Lower lobe of right lung (tissue), 2 donors: ENCODE results near the gene ZNF70. TPM values are rescaled to one million over a fixed set of nuclear protein-coding genes. Genes with fewer than 3 reads are reported as not detected.
A peak's percentile ranks its signal among the peaks of the same experiment; 100 is the strongest.

ENCODE experiments used
- ATAC-seq, 2 donors: fragments of 200-7000 bp; cut with Tn5 transposase; one replicate each; pipeline ENCODE4 v1.9.1; 2020 to 2022; ENCODE audit warnings: mild to moderate bottlenecking in 2 of 2, moderate library complexity in 2 of 2
- DNase-seq: peaks from one replicate; pipeline ENCODE4 v3.0.0-alpha.2; 2020
- H3K27ac ChIP-seq: fragments of 200-600 bp; one replicate; pipeline ENCODE4 v1.8.0; 2022
- H3K27me3 ChIP-seq: fragments of 200-600 bp; one replicate; pipeline ENCODE4 v1.8.0; 2022; ENCODE audit warnings: low read depth
- H3K36me3 ChIP-seq: fragments of 200-600 bp; one replicate; pipeline ENCODE4 v1.8.0; 2022; ENCODE audit warnings: mild to moderate bottlenecking
- H3K4me1 ChIP-seq: fragments of 200-600 bp; one replicate; pipeline ENCODE4 v1.8.0; 2022
- H3K4me3 ChIP-seq: fragments of 200-600 bp; one replicate; pipeline ENCODE4 v1.8.0; 2022; ENCODE audit warnings: mild to moderate bottlenecking
- H3K9me3 ChIP-seq: fragments of 200-600 bp; one replicate; pipeline ENCODE4 v1.8.0; 2022
- CTCF ChIP-seq: fragments of 200-600 bp; IDR thresholded peaks from one replicate; pipeline ENCODE4 v1.8.0; 2022; ENCODE audit warnings: antibody characterized with exemption, mild to moderate bottlenecking
- intact Hi-C: fragments of 100-400 bp; cut with DNase I; formaldehyde crosslinking; loops from one replicate; pipeline ENCODE4 v1.11.0; 2022
- total RNA-seq: library from RNA; stranded (reverse); fragmentation: NEBNext Ultra II Directional; extraction: Animal tissue kit (Norgen Biotek cat#: 25700); gene quantifications from one replicate; pipeline ENCODE4 v1.2.1, GENCODE V29; 2021
- donor health status: DM: no; HTN: yes; CAD: no; lungs with severe emphysema.

ZNF70 gene
- total RNA-seq, 1 donor from 2014 or later = 5.7 TPM

DNA sequence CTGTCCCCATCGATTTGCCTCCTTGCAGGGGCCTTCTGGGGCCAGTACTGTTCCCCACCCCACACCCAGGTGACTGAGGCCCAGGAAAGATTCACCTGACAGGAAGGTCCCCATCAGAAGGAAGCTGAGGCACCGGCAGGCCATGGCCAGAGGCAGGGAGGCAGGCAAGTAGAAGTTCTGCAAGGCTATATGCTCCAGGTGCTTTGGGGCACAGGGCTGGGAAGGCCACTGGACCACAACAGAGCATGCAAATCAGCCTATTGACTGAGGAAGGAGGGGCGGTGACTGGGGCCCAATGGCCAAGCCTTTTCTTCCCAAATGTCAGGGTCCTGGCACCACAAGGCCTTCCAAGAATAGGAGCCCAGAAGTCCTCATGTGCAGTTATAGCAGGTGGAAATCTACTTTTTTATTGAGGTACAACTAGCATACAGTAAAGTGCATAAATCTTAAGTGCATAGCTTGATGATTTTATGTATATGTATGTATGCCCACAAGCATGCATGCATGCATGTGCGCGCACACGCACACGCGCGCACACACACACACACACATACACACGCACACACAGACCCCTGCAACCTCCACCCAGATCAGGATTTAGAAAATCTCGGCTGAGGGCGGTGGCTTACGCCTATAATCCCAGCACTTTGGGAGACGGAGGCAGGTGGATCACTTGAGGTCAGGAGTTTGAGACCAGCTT is 3.5 kb upstream of the ZNF70 start, which contains the start of gene VPREB3:
VPREB3 (minus strand) TSS at position 206 of the 700 bp plus-strand sequence; CDS start at position 144, 62 bp downstream.
- Histone ChIP-seq H3K4me1 (peaks cover 14% of the 10 kb centered on the region), H3K9me3 (no peaks in the 10 kb centered on the region), H3K4me3 (no peak within 1 kb of the TSS), H3K36me3 (no peaks in the 10 kb centered on the region), H3K27ac (no peak within 1 kb of the TSS), H3K27me3 (no peaks in the 10 kb centered on the region)
- TF ChIP-seq CTCF = no peak
- ATAC-seq = no peak
- no peak for DNase-seq
- intact Hi-C loops = no loop called here

DNA sequence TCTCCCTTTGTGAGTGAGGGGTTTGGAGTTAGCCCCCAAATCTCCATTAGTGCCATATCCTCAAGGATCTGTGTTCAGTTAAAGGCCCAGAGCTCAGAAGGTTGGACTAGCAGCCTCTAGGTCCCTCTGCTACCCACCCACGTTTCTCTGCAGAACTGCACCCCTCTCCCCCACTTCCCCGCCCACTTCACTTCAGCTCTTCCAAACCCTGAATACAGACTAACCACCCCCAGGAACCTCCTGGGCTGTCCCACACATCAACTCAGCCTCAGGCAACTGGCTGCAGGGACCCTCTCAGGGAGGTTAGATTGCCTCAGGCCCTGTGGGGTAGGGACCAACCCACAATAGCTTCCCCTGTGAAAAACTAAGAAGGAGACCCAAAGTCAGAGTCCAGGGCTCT is 2.5 kb upstream of the ZNF70 start:
- H3K4me1 ChIP-seq = peaks cover 14% of the 10 kb centered on the region
- H3K36me3 ChIP-seq = no peaks in the 10 kb centered on the region
- H3K27ac ChIP-seq = no peak overlapping the region
- H3K27me3 ChIP-seq = no peaks in the 10 kb centered on the region
- no peak overlapping the region for H3K4me3 ChIP-seq
- DNase-seq (no peak), ATAC-seq (no peak)
- intact Hi-C loops = no loop called here
- no peak for TF ChIP-seq CTCF
- no peaks in the 10 kb centered on the region for H3K9me3 ChIP-seq

- intact Hi-C loops = no loop called here
- no peak overlapping the region for H3K4me3 ChIP-seq
- H3K27me3 ChIP-seq = no peaks in the 10 kb centered on the region
- no peak overlapping the region for H3K27ac ChIP-seq
- ATAC-seq (no peak), DNase-seq (no peak)
- no peaks in the 10 kb centered on the region for H3K36me3 ChIP-seq
- no peak for TF ChIP-seq CTCF
- H3K9me3 ChIP-seq = no peaks in the 10 kb centered on the region
- H3K4me1 ChIP-seq = peaks cover 14% of the 10 kb centered on the region
These were observed 1.8 kb upstream of the ZNF70 start for GRCh38 chr22:23752750-23753149.

DNA sequence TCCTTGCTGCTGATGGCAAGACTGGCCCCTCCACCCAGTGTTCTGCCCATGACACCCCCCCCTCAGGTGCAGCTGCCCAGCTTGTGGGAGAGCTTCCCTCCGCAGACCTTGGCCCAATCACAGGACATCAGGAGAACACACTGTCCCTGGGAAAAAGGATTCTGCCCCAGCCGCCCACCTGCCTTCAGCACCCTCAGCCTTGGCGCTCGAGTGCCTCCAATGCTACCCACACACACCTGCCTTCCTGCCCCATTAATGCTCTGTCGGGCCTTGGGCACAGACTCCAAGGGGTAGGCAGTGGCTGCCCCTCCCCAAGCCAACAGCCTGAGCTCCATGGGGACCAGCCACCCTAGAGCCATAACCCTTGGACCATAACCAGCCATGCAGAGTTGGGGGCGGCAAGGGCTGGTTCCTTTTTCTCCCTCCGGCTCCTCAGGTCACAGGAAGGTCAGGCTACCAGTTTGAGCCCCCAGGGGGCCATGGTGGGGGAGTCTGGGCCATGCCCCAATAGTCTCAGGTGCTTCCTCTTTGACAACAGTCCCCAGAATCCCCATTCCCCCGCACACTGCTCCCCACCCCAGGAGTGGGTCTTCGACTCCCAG is 1.3 kb upstream of the ZNF70 start:
- Histone ChIP-seq H3K27ac (no peak overlapping the region), H3K9me3 (no peaks in the 10 kb centered on the region), H3K4me1 (peaks cover 14% of the 10 kb centered on the region), H3K36me3 (no peaks in the 10 kb centered on the region), H3K4me3 (no peak overlapping the region), H3K27me3 (no peaks in the 10 kb centered on the region)
- intact Hi-C loops = no loop called here
- DNase-seq = no peak
- TF ChIP-seq CTCF = no peak
- ATAC-seq = no peak

DNA sequence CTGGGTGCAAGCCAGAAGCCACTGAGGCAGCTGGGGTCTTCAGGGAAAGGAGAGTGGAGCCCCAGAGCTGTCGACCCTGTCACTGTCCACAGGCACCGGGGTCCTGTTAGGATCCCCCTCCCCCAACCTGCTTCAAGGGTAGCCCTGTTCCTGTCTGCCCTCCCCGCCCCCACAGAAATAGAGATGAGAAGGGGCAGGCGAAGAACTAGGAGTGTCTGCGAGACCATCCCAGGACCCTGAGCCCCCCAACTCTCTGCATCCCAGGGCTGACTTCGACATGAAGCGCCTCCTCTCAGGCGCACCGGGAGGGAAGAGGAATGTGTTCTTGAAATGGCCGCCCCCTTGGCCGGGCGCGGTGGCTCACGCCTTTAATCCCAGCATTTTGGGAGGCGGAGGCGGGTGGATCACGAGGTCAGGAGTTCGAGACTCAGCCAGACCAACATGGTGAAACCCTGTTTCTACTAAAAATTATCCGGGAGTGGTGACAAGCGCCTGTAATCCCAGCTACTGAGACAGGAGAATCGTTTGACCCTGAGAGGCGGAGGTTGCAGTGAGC is 607 bp upstream of the ZNF70 start:
- Histone ChIP-seq H3K27ac (peak overlapping the region; percentile 93), H3K9me3 (no peaks in the 10 kb centered on the region), H3K27me3 (no peaks in the 10 kb centered on the region), H3K4me3 (peak overlapping the region; percentile 70), H3K36me3 (no peaks in the 10 kb centered on the region), H3K4me1 (peaks cover 14% of the 10 kb centered on the region)
- intact Hi-C loops = no loop called here
- TF ChIP-seq CTCF = no peak
- ATAC-seq (peak; percentile 30 to 49), DNase-seq (no peak)
